KBM-7 (cell line): ENCODE results near the gene SPAG4.

ENCODE experiments used
- DNase-seq: peaks from one replicate; pipeline ENCODE4 v3.0.0-alpha.2; 2015
- in situ Hi-C: fragments of 300-500 bp; cut with MboI; formaldehyde crosslinking; loops from 2 replicates; pipeline ENCODE4 v1.14.3; 2020; ENCODE audit warnings: low sequenced_read_pairs, low pct_unique_long_range_greater_than_20kb, mixed read lengths

SPAG4 gene

GRCh38 chr20:35648836-35649235 lies 33.2 kb downstream of the SPAG4 start:
- DNase-seq, result no peak
- in situ Hi-C loops, result no loop called here

- DNase-seq, result no peak
Measured at GRCh38 chr20:35650632-35651031, 35.0 kb downstream of the SPAG4 start.

GRCh38 chr20:35651958-35652357 lies 36.3 kb downstream of the SPAG4 start:
- no peak for DNase-seq
- in situ Hi-C loops, result no loop called here

More at GRCh38 chr20:35650632-35651031, 35.0 kb downstream of the SPAG4 start:
- in situ Hi-C loops, result no loop called here

GRCh38 chr20:35652641-35653429 lies 37.2 kb downstream of the SPAG4 start:
- in situ Hi-C loops, result no loop called here
- no peak for DNase-seq

GRCh38 chr20:35653430-35653734 lies 37.8 kb downstream of the SPAG4 start:
- in situ Hi-C loops, result no loop called here

GRCh38 chr20:35653893-35654292 lies 38.3 kb downstream of the SPAG4 start:
- no peak for DNase-seq
- in situ Hi-C loops, result no loop called here

More at GRCh38 chr20:35653430-35653734, 37.8 kb downstream of the SPAG4 start:
- DNase-seq, result no peak

- DNase-seq, result no peak
- in situ Hi-C loops, result no loop called here
Measured at GRCh38 chr20:35654415-35654814, 38.8 kb downstream of the SPAG4 start.

GRCh38 chr20:35657271-35657670 lies 41.6 kb downstream of the SPAG4 start:
- DNase-seq, result no peak
- in situ Hi-C loops, result no loop called here

- in situ Hi-C loops, result no loop called here
Measured at GRCh38 chr20:35660122-35660937, 44.7 kb downstream of the SPAG4 start.

GRCh38 chr20:35661053-35661452 lies 45.4 kb downstream of the SPAG4 start:
- DNase-seq, result no peak
- in situ Hi-C loops, result no loop called here

More at GRCh38 chr20:35660122-35660937, 44.7 kb downstream of the SPAG4 start:
- DNase-seq, result no peak

- in situ Hi-C loops, result no loop called here
- DNase-seq, result no peak
Measured at GRCh38 chr20:35661908-35662307, 46.3 kb downstream of the SPAG4 start.

GRCh38 chr20:35662551-35662950 lies 46.9 kb downstream of the SPAG4 start:
- in situ Hi-C loops, result no loop called here

GRCh38 chr20:35663516-35664465 lies 48.2 kb downstream of the SPAG4 start:
- DNase-seq, result peak; percentile 72
- in situ Hi-C loops, result no loop called here

More at GRCh38 chr20:35662551-35662950, 46.9 kb downstream of the SPAG4 start:
- DNase-seq, result no peak

- peak; percentile 94 for DNase-seq
- in situ Hi-C loops, result no loop called here
Measured at GRCh38 chr20:35664466-35665206, 49.0 kb downstream of the SPAG4 start, which contains the start of the genes CPNE1 and RBM12. Gene CPNE1 (minus strand): TSS chr20:35664900. CDS start chr20:35632923, 31,977 bp downstream. Gene RBM12 (minus strand): TSS chr20:35664900. CDS start chr20:35655322, 9,578 bp downstream.

- in situ Hi-C loops, result no loop called here
- no peak for DNase-seq
Measured at GRCh38 chr20:35665949-35666288, 50.3 kb downstream of the SPAG4 start.

- DNase-seq, result no peak
- in situ Hi-C loops, result no loop called here
Measured at GRCh38 chr20:35669221-35669620, 53.6 kb downstream of the SPAG4 start.

- in situ Hi-C loops, result no loop called here
- DNase-seq, result no peak
Measured at GRCh38 chr20:35669681-35670080, 54.1 kb downstream of the SPAG4 start.
